ENCODE data around the gene EXOC2.
A peak's percentile ranks its signal among the peaks of the same experiment; 100 is the strongest.

Gene EXOC2

DNA sequence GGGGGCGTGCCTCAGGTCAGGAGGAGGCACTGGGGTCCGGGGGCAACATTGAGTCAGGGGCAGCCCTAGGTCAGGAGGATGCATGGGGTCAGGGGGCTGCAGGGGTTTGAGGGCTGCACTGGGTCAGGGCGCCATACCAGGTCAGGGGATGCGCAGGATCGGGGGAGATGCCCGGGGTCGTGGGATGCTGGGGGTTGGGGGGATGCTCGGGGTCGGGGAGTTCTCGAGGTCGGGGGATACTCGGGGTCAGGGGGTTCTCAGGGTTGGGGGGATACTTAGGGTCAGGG, 727 bp upstream of the EXOC2 start:
- H3K27me3 ChIP-seq (ENCODE audit: control insufficient read depth, insufficient read depth, low read length): no peaks in the 10 kb centered on the region
- H3K9ac ChIP-seq (ENCODE audit: low read length): no peak overlapping the region
- H3K36me3 ChIP-seq (ENCODE audit: control insufficient read depth, insufficient read depth, low read length): 0 out of 2 replicates have a peak, but pooled peaks cover 3% of the 10 kb centered on the region
- H3K4me1 ChIP-seq (ENCODE audit: control insufficient read depth, insufficient read depth, low read length): peaks cover 9% of the 10 kb centered on the region
- no peaks in the 10 kb centered on the region for H3K9me3 ChIP-seq (ENCODE audit: control insufficient read depth, insufficient read depth, low read depth, low read length)
- peak overlapping the region; percentile 85 for H3K4me3 ChIP-seq (ENCODE audit: low read depth, low read length)
- H3K27ac ChIP-seq (ENCODE audit: low read depth, low read length): no peak overlapping the region

DNA sequence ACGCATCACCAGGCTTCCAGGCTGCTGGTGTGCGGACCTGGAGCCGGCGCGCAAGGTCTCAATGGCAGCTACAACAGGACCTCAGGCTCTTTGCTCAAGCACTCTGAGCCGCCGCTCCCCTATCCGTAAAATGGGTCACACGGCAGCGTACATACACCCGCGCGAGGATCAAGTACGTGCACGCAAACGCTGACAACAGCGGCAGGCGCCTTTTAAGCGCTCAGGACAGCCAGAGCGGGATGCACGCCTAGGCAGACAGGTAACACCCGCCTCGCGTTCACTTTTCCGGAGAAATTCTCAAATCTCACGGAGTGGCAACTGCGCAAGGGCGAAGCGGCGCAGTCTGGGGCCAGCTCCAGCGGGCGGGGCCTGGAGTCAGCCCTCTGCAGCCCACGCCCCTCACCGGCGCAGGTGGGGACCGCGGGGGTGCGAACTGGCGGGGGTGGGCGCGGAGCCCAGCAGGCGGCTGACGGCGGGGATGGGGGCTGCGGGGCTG, 535 bp downstream of the EXOC2 start:
- Histone ChIP-seq H3K4me1 (ENCODE audit: control insufficient read depth, insufficient read depth, low read length) (peaks cover 9% of the 10 kb centered on the region), H3K27me3 (ENCODE audit: control insufficient read depth, insufficient read depth, low read length) (no peaks in the 10 kb centered on the region), H3K9me3 (ENCODE audit: control insufficient read depth, insufficient read depth, low read depth, low read length) (no peaks in the 10 kb centered on the region), H3K4me3 (ENCODE audit: low read depth, low read length) (peak overlapping the region; percentile 85), H3K27ac (ENCODE audit: low read depth, low read length) (no peak overlapping the region), H3K9ac (ENCODE audit: low read length) (peak overlapping the region; percentile 80), H3K36me3 (ENCODE audit: control insufficient read depth, insufficient read depth, low read length) (0 out of 2 replicates have a peak, but pooled peaks cover 10% of the 10 kb centered on the region)

DNA sequence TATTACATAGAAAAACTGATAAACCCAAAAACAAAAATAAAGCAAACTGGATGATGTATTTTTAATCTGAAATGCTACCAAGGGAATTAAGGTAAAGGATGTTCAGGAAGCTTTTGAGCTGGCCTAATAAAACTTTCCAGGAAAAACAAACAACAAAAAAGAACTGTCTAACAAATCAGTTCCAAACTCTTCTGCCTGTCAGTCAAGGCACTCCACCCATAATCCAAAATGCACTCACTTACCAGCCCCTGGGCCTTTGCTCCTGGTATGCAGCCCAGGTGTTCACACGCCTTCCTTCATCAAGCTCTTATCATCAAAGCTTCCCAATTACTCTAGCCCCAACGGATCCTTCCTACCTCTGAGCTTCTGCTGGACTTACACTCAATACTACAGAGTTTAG, 3.7 kb downstream of the EXOC2 start:
- Histone ChIP-seq H3K4me3 (ENCODE audit: low read depth, low read length) (no peak overlapping the region), H3K27me3 (ENCODE audit: control insufficient read depth, insufficient read depth, low read length) (no peaks in the 10 kb centered on the region), H3K4me1 (ENCODE audit: control insufficient read depth, insufficient read depth, low read length) (peaks cover 23% of the 10 kb centered on the region), H3K9me3 (ENCODE audit: control insufficient read depth, insufficient read depth, low read depth, low read length) (no peaks in the 10 kb centered on the region), H3K27ac (ENCODE audit: low read depth, low read length) (no peak overlapping the region), H3K9ac (ENCODE audit: low read length) (no peak overlapping the region), H3K36me3 (ENCODE audit: control insufficient read depth, insufficient read depth, low read length) (0 out of 2 replicates have a peak, but pooled peaks cover 10% of the 10 kb centered on the region)

DNA sequence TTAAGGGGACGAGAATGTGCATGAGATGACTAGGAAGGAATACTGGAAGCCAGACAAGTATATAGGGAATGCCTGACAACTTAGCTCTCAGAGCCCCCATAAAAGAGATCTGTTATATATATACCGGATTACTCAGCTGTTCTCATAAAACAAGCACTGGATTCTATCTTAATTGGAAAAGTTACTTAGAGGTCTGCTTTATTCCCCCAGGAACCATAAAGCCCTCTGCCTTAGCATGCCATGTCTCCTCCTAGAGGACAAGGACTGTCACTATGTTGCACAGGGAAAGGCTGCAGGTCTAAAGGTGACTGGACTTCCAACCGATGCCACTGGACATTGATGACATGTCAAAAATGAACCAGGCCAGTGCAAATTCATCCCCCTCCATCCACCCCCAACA, 6.4 kb downstream of the EXOC2 start:
- no peaks in the 10 kb centered on the region for H3K27me3 ChIP-seq (ENCODE audit: control insufficient read depth, insufficient read depth, low read length)
- H3K4me1 ChIP-seq (ENCODE audit: control insufficient read depth, insufficient read depth, low read length): peaks cover 47% of the 10 kb centered on the region
- no peak overlapping the region for H3K27ac ChIP-seq (ENCODE audit: low read depth, low read length)
- no peak overlapping the region for H3K9ac ChIP-seq (ENCODE audit: low read length)
- H3K36me3 ChIP-seq (ENCODE audit: control insufficient read depth, insufficient read depth, low read length): 0 out of 2 replicates have a peak, but pooled peaks cover 10% of the 10 kb centered on the region
- no peaks in the 10 kb centered on the region for H3K9me3 ChIP-seq (ENCODE audit: control insufficient read depth, insufficient read depth, low read depth, low read length)
- H3K4me3 ChIP-seq (ENCODE audit: low read depth, low read length): no peak overlapping the region

DNA sequence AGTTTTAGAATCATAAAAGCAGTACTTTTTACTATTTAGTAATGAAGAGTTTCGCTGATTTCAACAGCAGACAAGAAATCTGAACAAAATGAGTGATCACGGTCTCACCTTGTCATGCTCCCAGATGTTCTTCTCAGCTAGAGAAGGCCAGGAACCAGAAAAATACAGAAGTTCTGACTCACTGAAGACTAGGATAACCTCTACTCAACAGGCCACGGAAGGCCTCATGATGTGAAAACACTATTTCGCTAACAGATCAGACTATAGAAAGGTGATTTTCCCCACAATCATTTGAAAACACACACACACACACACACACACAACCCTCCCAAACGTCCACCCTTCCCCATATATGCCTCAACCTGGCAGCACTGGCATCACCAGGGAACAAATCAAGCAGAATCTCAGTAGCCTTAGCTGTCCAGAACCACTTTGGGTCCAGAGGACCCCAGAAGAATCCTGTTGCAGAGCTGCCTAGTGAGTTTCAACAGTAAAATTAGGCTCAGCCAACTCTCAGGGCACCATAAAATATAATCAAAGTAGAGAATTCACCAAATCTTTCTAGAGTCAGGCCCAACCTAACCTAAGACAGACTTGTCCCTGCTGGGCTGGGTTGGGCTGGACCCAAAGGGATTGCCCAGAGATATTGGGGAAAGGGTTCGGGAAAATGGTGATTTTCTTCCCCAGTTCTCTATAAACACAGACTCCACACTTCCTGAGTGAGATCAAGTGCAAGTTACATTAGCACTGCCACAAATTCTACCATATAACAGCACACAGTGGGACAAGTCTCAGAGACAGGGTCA, 7.9 kb downstream of the EXOC2 start:
- Histone ChIP-seq H3K4me3 (ENCODE audit: low read depth, low read length) (no peak overlapping the region), H3K27ac (ENCODE audit: low read depth, low read length) (no peak overlapping the region), H3K9ac (ENCODE audit: low read length) (no peak overlapping the region)

DNA sequence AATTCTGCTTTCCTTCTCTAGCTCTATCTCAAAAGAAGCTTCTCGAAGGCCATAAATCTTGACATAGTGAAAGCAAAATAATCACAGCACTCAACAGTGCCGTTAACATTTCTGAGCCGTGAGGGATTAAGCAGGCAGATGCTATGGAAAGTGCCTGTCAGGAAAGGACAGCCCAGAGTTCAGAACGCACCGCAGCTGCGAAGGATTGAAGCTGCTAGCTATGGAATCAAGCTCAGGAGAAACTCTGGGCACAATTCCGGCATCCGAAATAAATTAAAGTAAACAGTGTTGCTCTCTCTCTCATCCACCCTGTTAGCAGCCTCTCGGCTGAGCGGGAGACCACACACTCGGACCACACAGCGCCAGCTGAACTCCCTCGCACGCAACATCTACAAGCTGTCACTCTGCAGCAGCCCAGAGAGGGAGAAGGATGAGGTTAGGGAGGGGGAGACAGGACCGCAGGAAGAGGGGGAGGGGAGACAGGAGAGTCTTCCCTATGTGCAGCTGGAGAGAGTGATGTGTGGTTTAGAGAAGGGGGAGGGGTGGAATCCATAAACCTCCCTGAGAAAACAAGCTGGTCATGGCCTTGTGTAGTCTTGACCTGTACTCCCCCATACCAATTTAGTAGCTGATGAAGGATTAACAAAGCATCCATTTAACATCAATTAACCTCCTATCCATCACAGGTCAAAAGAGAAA, 9.0 kb downstream of the EXOC2 start:
- H3K9ac ChIP-seq (ENCODE audit: low read length): peak overlapping the region; percentile 47
- H3K27me3 ChIP-seq (ENCODE audit: control insufficient read depth, insufficient read depth, low read length): no peaks in the 10 kb centered on the region
- peaks cover 66% of the 10 kb centered on the region for H3K4me1 ChIP-seq (ENCODE audit: control insufficient read depth, insufficient read depth, low read length)
- peak overlapping the region; percentile 54 for H3K4me3 ChIP-seq (ENCODE audit: low read depth, low read length)
- H3K36me3 ChIP-seq (ENCODE audit: control insufficient read depth, insufficient read depth, low read length): 0 out of 2 replicates have a peak, but pooled peaks cover 8% of the 10 kb centered on the region
- H3K9me3 ChIP-seq (ENCODE audit: control insufficient read depth, insufficient read depth, low read depth, low read length): no peaks in the 10 kb centered on the region
- H3K27ac ChIP-seq (ENCODE audit: low read depth, low read length): peak overlapping the region; percentile 32

More for the DNA sequence above, 7.9 kb downstream of the EXOC2 start:
- H3K27me3 ChIP-seq (ENCODE audit: control insufficient read depth, insufficient read depth, low read length): no peaks in the 10 kb centered on the region
- H3K9me3 ChIP-seq (ENCODE audit: control insufficient read depth, insufficient read depth, low read depth, low read length): no peaks in the 10 kb centered on the region
- peaks cover 57% of the 10 kb centered on the region for H3K4me1 ChIP-seq (ENCODE audit: control insufficient read depth, insufficient read depth, low read length)
- H3K36me3 ChIP-seq (ENCODE audit: control insufficient read depth, insufficient read depth, low read length): 0 out of 2 replicates have a peak, but pooled peaks cover 8% of the 10 kb centered on the region

DNA sequence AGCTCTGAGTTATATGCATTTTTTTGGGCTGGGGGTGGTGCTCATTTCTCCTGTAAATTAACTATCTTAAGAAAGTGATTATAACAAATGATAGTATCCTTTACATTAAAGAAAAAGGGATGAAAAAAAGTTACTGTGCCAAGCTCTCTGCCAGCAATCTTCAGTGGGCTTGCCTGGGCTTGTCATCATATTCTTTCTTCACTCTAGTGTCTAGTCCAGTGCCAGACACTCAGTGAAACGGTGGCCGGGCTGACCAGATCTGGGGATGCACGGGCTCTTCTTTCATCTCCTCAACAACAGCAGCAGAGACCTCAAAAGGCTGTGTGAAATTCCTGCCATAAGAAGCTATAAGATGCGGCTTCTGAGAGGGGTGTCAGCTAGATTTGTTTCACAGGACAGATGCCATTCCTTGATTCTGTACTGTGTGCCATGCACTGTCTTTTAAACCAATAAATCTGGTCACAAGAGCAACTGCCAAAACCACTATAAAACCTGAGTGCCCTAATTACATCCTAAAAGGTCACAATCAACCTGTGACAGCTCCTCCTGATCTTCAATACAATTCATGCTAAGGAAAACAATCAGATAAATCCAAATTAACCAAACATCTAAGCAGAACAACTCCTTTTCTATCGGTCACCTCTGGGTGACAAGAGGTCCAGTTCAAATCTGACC, 12.1 kb downstream of the EXOC2 start:
- Histone ChIP-seq H3K27me3 (ENCODE audit: control insufficient read depth, insufficient read depth, low read length) (no peaks in the 10 kb centered on the region), H3K4me1 (ENCODE audit: control insufficient read depth, insufficient read depth, low read length) (peaks cover 73% of the 10 kb centered on the region), H3K9me3 (ENCODE audit: control insufficient read depth, insufficient read depth, low read depth, low read length) (no peaks in the 10 kb centered on the region), H3K9ac (ENCODE audit: low read length) (peak overlapping the region; percentile 5), H3K4me3 (ENCODE audit: low read depth, low read length) (no peak overlapping the region; the same call in none of the 2 replicates), H3K27ac (ENCODE audit: low read depth, low read length) (peak overlapping the region; percentile 79), H3K36me3 (ENCODE audit: control insufficient read depth, insufficient read depth, low read length) (no peaks in the 10 kb centered on the region)

DNA sequence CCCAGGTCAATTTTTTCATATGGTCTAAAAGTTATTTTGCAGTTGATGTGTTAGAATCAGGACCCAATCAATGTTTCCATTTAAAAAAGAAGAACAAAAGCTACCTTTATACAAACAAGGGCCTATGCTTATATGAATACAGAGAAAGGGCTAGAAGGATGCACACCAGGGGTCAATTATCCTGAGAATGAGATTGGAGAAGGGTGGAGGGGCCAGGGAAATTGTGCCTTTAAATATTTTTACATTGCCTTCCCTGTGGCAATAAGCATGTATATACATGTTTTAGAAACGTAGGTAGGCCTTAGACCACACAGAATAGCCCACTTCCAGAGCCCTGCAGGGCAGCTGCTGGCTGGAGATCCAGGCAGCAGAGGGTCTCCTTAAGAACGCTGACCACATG, 12.7 kb downstream of the EXOC2 start:
- Histone ChIP-seq H3K27me3 (ENCODE audit: control insufficient read depth, insufficient read depth, low read length) (no peaks in the 10 kb centered on the region), H3K4me3 (ENCODE audit: low read depth, low read length) (no peak overlapping the region; the same call in none of the 2 replicates), H3K27ac (ENCODE audit: low read depth, low read length) (peak overlapping the region; percentile 79), H3K4me1 (ENCODE audit: control insufficient read depth, insufficient read depth, low read length) (peaks cover 69% of the 10 kb centered on the region), H3K9me3 (ENCODE audit: control insufficient read depth, insufficient read depth, low read depth, low read length) (no peaks in the 10 kb centered on the region), H3K36me3 (ENCODE audit: control insufficient read depth, insufficient read depth, low read length) (no peaks in the 10 kb centered on the region), H3K9ac (ENCODE audit: low read length) (peak overlapping the region; percentile 5)

DNA sequence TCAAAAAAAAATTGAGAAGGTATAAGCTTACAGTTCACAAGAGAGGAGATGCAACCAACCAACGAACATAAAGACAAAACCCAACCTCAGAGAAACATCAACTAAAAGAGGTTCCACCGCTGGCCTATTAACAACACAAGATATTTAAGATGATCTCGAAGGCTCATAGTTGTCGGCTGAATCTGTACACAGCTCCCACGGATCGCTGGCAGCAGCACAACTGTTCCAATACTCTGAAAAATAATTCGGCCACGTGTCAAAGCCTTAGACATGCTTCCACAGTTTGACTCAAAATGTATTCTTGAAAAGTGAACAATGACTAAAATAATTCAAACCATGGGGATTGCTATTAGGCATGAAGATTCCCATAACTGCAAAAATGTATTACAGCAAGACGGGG, 13.7 kb downstream of the EXOC2 start:
- Histone ChIP-seq H3K4me3 (ENCODE audit: low read depth, low read length) (no peak overlapping the region), H3K27ac (ENCODE audit: low read depth, low read length) (peak overlapping the region; percentile 79; the same call in 1 of the 2 replicates), H3K36me3 (ENCODE audit: control insufficient read depth, insufficient read depth, low read length) (no peaks in the 10 kb centered on the region), H3K9me3 (ENCODE audit: control insufficient read depth, insufficient read depth, low read depth, low read length) (no peaks in the 10 kb centered on the region), H3K27me3 (ENCODE audit: control insufficient read depth, insufficient read depth, low read length) (no peaks in the 10 kb centered on the region), H3K4me1 (ENCODE audit: control insufficient read depth, insufficient read depth, low read length) (peaks cover 68% of the 10 kb centered on the region), H3K9ac (ENCODE audit: low read length) (no peak overlapping the region)

DNA sequence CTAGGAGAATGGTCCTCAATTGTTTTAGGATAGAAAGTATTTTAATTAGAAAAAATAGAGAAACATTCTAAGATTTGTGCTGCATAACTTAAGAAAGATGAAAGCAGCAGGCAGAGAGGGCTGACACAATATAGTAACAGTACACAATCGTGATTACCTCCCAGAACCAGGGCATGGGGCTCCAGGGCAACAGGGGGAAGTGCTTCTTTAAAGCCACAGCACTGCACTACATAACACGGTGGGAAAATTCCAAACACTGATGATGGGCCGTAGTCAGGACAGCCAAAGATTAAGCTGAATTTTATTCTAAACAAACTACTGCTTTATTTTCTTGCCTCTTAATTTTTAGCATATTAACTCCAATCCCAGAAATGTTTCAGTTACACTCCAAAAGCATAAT, 14.4 kb downstream of the EXOC2 start:
- Histone ChIP-seq H3K9me3 (ENCODE audit: control insufficient read depth, insufficient read depth, low read depth, low read length) (no peaks in the 10 kb centered on the region), H3K27ac (ENCODE audit: low read depth, low read length) (no peak overlapping the region), H3K4me1 (ENCODE audit: control insufficient read depth, insufficient read depth, low read length) (peaks cover 61% of the 10 kb centered on the region), H3K27me3 (ENCODE audit: control insufficient read depth, insufficient read depth, low read length) (no peaks in the 10 kb centered on the region), H3K36me3 (ENCODE audit: control insufficient read depth, insufficient read depth, low read length) (no peaks in the 10 kb centered on the region), H3K9ac (ENCODE audit: low read length) (no peak overlapping the region), H3K4me3 (ENCODE audit: low read depth, low read length) (no peak overlapping the region)

DNA sequence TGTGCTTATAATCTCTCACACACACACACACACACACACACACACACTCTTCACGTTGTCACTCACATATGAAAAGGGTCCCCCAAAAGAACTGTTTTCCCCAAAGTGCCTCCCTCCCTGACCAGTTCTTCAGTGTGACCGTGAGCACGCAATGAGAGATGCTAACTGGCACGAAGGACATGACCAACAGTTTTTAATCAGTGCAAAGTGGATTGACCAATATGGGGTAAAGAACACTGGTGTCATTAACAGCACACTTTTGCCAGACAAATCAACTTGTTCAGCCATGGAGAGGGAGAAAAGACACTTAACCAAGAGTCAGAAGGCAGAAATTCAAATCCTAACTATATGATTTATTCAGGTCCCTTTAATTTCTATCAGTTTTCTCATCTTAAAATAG, 15.0 kb downstream of the EXOC2 start:
- no peaks in the 10 kb centered on the region for H3K27me3 ChIP-seq (ENCODE audit: control insufficient read depth, insufficient read depth, low read length)
- no peak overlapping the region for H3K27ac ChIP-seq (ENCODE audit: low read depth, low read length)
- no peaks in the 10 kb centered on the region for H3K9me3 ChIP-seq (ENCODE audit: control insufficient read depth, insufficient read depth, low read depth, low read length)
- H3K36me3 ChIP-seq (ENCODE audit: control insufficient read depth, insufficient read depth, low read length): no peaks in the 10 kb centered on the region
- peaks cover 55% of the 10 kb centered on the region for H3K4me1 ChIP-seq (ENCODE audit: control insufficient read depth, insufficient read depth, low read length)
- no peak overlapping the region for H3K9ac ChIP-seq (ENCODE audit: low read length)
- no peak overlapping the region for H3K4me3 ChIP-seq (ENCODE audit: low read depth, low read length)

Data from HUES6 (cell line).